HEK293 (cell line): Measurements from ENCODE around the gene TXNDC11.
A peak's percentile ranks its signal among the peaks of the same experiment; 100 is the strongest.

ENCODE experiments used
- CTCF ChIA-PET: fragments of 350-600 bp; formaldehyde crosslinking; extraction: SDS; loops from one replicate; lab custom pipeline; 2021; ENCODE audit warnings: antibody characterized with exemption; lab: Yijun Ruan, JAX
- POLR2A ChIA-PET: fragments of 300-600 bp; formaldehyde crosslinking; extraction: SDS; loops from one replicate; lab custom pipeline; 2020; ENCODE audit warnings: antibody characterized with exemption, inconsistent platforms; lab: Yijun Ruan, JAX
- H3K27ac ChIP-seq: fragments of 200-500 bp; sonication (Bioruptor generic); 2 replicates; pipeline ENCODE4 v1.5.1; 2014; ENCODE audit warnings: low read depth, low read length, control low read depth, inconsistent platforms; ENCODE audit errors: extremely low read depth
- H3K36me3 ChIP-seq, 2 experiments: fragments of 200-500 bp in 1 of 2; sonication (Bioruptor generic) in 1 of 2; 1 replicate in 1 of 2; 2 replicates in 1 of 2; pipeline ENCODE4 v1.5.1; 2014 to 2017; ENCODE audit warnings: inconsistent platforms in 2 of 2, low read length in 2 of 2; ENCODE audit not compliant: control insufficient read depth in 2 of 2, insufficient read depth in 1 of 2
- H3K4me1 ChIP-seq: fragments of 200-500 bp; sonication (Bioruptor generic); 2 replicates; pipeline ENCODE4 v1.5.1; 2014; ENCODE audit warnings: mild to moderate bottlenecking, low read length, inconsistent platforms; ENCODE audit not compliant: control insufficient read depth, insufficient read depth
- H3K4me3 ChIP-seq: 2 replicates; pipeline ENCODE4 v1.5.1; 2011; ENCODE audit warnings: low read depth, mild to moderate bottlenecking, control low read depth, low read length, moderate library complexity
- H3K9me3 ChIP-seq: fragments of 200-500 bp; sonication (Bioruptor generic); 2 replicates; pipeline ENCODE4 v1.5.1; 2014; ENCODE audit warnings: low read depth, low read length, inconsistent platforms; ENCODE audit not compliant: control insufficient read depth, insufficient read depth
- IKZF3 ChIP-seq: fragments of 450-650 bp; IDR thresholded peaks from 2 replicates; pipeline ENCODE4 v1.5.0; 2018; ENCODE audit warnings: missing biosample characterization, mild to moderate bottlenecking, missing genetic modification characterization, moderate library complexity
- KLF1 ChIP-seq: fragments of 450-650 bp; formaldehyde crosslinking; IDR thresholded peaks from 2 replicates; pipeline ENCODE4 v1.5.1; 2016; ENCODE audit warnings: missing biosample characterization, missing genetic modification characterization
- KLF16 ChIP-seq: fragments of 450-650 bp; formaldehyde crosslinking; IDR thresholded peaks from 2 replicates; pipeline ENCODE4 v1.5.1; 2017; ENCODE audit warnings: missing biosample characterization, missing genetic modification characterization
- KLF8 ChIP-seq: fragments of 450-650 bp; formaldehyde crosslinking; IDR thresholded peaks from 2 replicates; pipeline ENCODE4 v1.5.1; 2016; ENCODE audit warnings: missing biosample characterization, missing genetic modification characterization
- ZNF292 ChIP-seq: fragments of 450-650 bp; formaldehyde crosslinking; IDR thresholded peaks from 2 replicates; pipeline ENCODE4 v1.5.1; 2016; ENCODE audit warnings: low read depth, missing biosample characterization, missing genetic modification characterization, borderline replicate concordance
- ZNF335 ChIP-seq: fragments of 450-650 bp; formaldehyde crosslinking; conservative IDR thresholded peaks from 2 replicates; pipeline ENCODE4 v1.5.1; 2016; ENCODE audit warnings: missing biosample characterization, missing genetic modification characterization
- ZNF37A ChIP-seq: fragments of 450-650 bp; IDR thresholded peaks from 2 replicates; pipeline ENCODE4 v1.5.1; 2018; ENCODE audit warnings: missing biosample characterization, missing genetic modification characterization
- ZNF561 ChIP-seq: fragments of 450-650 bp; IDR thresholded peaks from 2 replicates; pipeline ENCODE4 v1.5.1; 2018; ENCODE audit warnings: missing biosample characterization, missing genetic modification characterization, borderline replicate concordance
- ZNF658 ChIP-seq: fragments of 450-650 bp; formaldehyde crosslinking; IDR thresholded peaks from 2 replicates; pipeline ENCODE4; 2016; ENCODE audit warnings: missing biosample characterization, missing genetic modification characterization
- ZSCAN30 ChIP-seq: fragments of 450-650 bp; IDR thresholded peaks from 2 replicates; pipeline ENCODE4 v1.5.1; 2018; ENCODE audit warnings: missing biosample characterization, mild to moderate bottlenecking, missing genetic modification characterization, moderate library complexity
- TF ChIP-seq, protein P1 (sequence below): fragments of 450-650 bp; IDR thresholded peaks from 2 replicates; pipeline ENCODE4 v1.5.1; 2018; ENCODE audit warnings: missing biosample characterization, missing genetic modification characterization
- TF ChIP-seq, protein P2 (sequence below): fragments of 450-650 bp; formaldehyde crosslinking; conservative IDR thresholded peaks from 2 replicates; pipeline ENCODE4 v1.5.1; 2016; ENCODE audit warnings: low read depth, missing biosample characterization, missing genetic modification characterization
- TF ChIP-seq, protein P3 (sequence below): fragments of 450-650 bp; formaldehyde crosslinking; conservative IDR thresholded peaks from 2 replicates; pipeline ENCODE4 v1.5.1; 2016; ENCODE audit warnings: low read depth, missing biosample characterization, missing genetic modification characterization
- TF ChIP-seq, protein P4 (sequence below): fragments of 450-650 bp; formaldehyde crosslinking; IDR thresholded peaks from 2 replicates; pipeline ENCODE4 v1.5.1; 2017; ENCODE audit warnings: missing biosample characterization, missing genetic modification characterization
- TF ChIP-seq, protein P5 (sequence below): fragments of 450-650 bp; IDR thresholded peaks from 2 replicates; pipeline ENCODE4 v1.5.1; 2018; ENCODE audit warnings: missing biosample characterization, mild to moderate bottlenecking, missing genetic modification characterization

TXNDC11 gene, protein sequence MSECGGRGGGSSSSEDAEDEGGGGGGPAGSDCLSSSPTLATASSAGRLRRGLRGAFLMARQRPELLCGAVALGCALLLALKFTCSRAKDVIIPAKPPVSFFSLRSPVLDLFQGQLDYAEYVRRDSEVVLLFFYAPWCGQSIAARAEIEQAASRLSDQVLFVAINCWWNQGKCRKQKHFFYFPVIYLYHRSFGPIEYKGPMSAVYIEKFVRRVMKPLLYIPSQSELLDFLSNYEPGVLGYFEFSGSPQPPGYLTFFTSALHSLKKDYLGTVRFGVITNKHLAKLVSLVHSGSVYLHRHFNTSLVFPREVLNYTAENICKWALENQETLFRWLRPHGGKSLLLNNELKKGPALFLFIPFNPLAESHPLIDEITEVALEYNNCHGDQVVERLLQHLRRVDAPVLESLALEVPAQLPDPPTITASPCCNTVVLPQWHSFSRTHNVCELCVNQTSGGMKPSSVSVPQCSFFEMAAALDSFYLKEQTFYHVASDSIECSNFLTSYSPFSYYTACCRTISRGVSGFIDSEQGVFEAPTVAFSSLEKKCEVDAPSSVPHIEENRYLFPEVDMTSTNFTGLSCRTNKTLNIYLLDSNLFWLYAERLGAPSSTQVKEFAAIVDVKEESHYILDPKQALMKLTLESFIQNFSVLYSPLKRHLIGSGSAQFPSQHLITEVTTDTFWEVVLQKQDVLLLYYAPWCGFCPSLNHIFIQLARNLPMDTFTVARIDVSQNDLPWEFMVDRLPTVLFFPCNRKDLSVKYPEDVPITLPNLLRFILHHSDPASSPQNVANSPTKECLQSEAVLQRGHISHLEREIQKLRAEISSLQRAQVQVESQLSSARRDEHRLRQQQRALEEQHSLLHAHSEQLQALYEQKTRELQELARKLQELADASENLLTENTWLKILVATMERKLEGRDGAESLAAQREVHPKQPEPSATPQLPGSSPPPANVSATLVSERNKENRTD

DNA sequence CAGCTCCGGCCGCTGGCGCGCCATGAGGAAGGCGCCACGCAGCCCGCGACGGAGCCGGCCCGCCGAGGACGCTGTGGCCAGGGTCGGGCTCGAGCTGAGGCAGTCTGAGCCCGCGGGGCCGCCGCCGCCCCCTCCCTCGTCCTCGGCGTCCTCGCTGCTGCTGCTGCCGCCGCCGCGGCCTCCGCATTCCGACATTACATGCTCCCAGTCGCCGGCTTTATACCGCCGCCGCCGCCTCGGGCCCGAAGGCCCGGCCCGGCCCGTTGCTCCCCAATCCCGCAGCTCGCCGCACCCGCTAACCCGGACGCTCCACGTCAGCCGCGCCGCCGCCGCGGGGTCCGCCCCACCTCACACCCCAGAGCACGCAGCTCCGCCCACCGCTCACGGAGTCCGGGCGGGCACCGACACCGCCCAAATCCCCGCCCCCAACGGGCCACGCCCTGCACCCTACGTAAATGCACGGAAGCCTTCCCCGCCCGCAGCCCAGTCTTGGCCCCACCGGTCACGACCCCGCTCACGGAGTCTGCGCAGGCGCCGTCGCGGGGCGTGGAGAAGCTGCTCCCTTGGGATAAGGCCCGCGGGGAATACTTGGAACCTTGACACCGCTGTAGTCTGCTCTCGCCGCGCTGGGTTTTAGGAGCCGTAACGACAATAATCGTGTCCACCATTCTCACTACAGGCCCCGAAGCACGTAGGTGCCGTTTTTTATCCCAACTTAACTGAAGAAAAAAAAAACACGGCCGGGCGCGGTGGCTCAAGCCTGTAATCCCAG, at the start of gene TXNDC11:
Gene TXNDC11 (minus strand): TSS at position 322 of the 772 bp plus-strand sequence. CDS start 127 bp downstream, at position 195.
- ChIA-PET CTCF (interaction anchor here (0.6 to 1.3 kb wide), 4 partner anchors 19 to 433 kb away, joined by 3 to 4 read pairs (median 3); partner anchors contain the start of gene ZC3H7A), POLR2A (interaction anchor here (0.6 to 2.5 kb wide), 15 partner anchors 15 to 800 kb away, joined by 3 to 39 read pairs (median 4); partner anchors contain the start of genes DEXI, GSPT1, SNX29 and ZC3H7A)
- no peaks in the 10 kb centered on the region; a peak in 1 of 3 replicates for H3K36me3 ChIP-seq
- H3K27ac ChIP-seq, result peak within 1 kb of the TSS; percentile 78
- H3K9me3 ChIP-seq, result no peaks in the 10 kb centered on the region
- H3K4me3 ChIP-seq, result peak within 1 kb of the TSS; percentile 91
- H3K4me1 ChIP-seq, result peaks cover 9% of the 10 kb centered on the region
- TF ChIP-seq KLF16 (tag by site-specific recombination) (peak; percentile 85; the same call in 1 of the 2 replicates), ZNF292 (no peak), ZNF37A (tag by site-specific recombination) (peak; percentile 44; the same call in 1 of the 2 replicates), IKZF3 (tag by site-specific recombination) (peak; percentile 97), ZNF561 (tag by site-specific recombination) (0 out of 2 replicates have a peak, but pooled peaks have one; percentile 47), ZNF335 (tag by site-specific recombination) (peak; percentile 96), ZNF658 (tag by site-specific recombination) (no peak), ZSCAN30 (tag by site-specific recombination) (0 out of 2 replicates have a peak, but pooled peaks have one; percentile 63), KLF8 (tag by site-specific recombination) (peak; percentile 99), KLF1 (peak; percentile 99)
- TF ChIP-seq, protein P1, sequence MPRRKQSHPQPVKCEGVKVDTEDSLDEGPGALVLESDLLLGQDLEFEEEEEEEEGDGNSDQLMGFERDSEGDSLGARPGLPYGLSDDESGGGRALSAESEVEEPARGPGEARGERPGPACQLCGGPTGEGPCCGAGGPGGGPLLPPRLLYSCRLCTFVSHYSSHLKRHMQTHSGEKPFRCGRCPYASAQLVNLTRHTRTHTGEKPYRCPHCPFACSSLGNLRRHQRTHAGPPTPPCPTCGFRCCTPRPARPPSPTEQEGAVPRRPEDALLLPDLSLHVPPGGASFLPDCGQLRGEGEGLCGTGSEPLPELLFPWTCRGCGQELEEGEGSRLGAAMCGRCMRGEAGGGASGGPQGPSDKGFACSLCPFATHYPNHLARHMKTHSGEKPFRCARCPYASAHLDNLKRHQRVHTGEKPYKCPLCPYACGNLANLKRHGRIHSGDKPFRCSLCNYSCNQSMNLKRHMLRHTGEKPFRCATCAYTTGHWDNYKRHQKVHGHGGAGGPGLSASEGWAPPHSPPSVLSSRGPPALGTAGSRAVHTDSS (tag by site-specific recombination), result 0 out of 2 replicates have a peak, but pooled peaks have one; percentile 19
- TF ChIP-seq, protein P2, sequence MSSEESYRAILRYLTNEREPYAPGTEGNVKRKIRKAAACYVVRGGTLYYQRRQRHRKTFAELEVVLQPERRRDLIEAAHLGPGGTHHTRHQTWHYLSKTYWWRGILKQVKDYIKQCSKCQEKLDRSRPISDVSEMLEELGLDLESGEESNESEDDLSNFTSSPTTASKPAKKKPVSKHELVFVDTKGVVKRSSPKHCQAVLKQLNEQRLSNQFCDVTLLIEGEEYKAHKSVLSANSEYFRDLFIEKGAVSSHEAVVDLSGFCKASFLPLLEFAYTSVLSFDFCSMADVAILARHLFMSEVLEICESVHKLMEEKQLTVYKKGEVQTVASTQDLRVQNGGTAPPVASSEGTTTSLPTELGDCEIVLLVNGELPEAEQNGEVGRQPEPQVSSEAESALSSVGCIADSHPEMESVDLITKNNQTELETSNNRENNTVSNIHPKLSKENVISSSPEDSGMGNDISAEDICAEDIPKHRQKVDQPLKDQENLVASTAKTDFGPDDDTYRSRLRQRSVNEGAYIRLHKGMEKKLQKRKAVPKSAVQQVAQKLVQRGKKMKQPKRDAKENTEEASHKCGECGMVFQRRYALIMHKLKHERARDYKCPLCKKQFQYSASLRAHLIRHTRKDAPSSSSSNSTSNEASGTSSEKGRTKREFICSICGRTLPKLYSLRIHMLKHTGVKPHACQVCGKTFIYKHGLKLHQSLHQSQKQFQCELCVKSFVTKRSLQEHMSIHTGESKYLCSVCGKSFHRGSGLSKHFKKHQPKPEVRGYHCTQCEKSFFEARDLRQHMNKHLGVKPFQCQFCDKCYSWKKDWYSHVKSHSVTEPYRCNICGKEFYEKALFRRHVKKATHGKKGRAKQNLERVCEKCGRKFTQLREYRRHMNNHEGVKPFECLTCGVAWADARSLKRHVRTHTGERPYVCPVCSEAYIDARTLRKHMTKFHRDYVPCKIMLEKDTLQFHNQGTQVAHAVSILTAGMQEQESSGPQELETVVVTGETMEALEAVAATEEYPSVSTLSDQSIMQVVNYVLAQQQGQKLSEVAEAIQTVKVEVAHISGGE, result 0 out of 2 replicates have a peak, but pooled peaks have one; percentile 1
- TF ChIP-seq, protein P3, sequence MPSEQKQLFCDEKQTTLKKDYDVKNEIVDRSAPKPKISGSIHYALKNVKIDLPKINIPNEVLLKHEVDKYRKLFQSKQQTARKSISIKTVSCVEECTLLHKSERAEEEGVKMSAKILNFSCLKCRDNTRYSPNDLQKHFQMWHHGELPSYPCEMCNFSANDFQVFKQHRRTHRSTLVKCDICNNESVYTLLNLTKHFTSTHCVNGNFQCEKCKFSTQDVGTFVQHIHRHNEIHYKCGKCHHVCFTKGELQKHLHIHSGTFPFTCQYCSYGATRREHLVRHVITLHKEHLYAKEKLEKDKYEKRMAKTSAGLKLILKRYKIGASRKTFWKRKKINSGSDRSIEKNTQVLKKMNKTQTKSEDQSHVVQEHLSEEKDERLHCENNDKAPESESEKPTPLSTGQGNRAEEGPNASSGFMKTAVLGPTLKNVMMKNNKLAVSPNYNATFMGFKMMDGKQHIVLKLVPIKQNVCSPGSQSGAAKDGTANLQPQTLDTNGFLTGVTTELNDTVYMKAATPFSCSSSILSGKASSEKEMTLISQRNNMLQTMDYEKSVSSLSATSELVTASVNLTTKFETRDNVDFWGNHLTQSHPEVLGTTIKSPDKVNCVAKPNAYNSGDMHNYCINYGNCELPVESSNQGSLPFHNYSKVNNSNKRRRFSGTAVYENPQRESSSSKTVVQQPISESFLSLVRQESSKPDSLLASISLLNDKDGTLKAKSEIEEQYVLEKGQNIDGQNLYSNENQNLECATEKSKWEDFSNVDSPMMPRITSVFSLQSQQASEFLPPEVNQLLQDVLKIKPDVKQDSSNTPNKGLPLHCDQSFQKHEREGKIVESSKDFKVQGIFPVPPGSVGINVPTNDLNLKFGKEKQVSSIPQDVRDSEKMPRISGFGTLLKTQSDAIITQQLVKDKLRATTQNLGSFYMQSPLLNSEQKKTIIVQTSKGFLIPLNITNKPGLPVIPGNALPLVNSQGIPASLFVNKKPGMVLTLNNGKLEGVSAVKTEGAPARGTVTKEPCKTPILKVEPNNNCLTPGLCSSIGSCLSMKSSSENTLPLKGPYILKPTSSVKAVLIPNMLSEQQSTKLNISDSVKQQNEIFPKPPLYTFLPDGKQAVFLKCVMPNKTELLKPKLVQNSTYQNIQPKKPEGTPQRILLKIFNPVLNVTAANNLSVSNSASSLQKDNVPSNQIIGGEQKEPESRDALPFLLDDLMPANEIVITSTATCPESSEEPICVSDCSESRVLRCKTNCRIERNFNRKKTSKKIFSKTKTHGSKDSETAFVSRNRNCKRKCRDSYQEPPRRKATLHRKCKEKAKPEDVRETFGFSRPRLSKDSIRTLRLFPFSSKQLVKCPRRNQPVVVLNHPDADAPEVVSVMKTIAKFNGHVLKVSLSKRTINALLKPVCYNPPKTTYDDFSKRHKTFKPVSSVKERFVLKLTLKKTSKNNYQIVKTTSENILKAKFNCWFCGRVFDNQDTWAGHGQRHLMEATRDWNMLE (tag by site-specific recombination), result peak; percentile 10; the same call in 1 of the 2 replicates
- TF ChIP-seq, protein P4, sequence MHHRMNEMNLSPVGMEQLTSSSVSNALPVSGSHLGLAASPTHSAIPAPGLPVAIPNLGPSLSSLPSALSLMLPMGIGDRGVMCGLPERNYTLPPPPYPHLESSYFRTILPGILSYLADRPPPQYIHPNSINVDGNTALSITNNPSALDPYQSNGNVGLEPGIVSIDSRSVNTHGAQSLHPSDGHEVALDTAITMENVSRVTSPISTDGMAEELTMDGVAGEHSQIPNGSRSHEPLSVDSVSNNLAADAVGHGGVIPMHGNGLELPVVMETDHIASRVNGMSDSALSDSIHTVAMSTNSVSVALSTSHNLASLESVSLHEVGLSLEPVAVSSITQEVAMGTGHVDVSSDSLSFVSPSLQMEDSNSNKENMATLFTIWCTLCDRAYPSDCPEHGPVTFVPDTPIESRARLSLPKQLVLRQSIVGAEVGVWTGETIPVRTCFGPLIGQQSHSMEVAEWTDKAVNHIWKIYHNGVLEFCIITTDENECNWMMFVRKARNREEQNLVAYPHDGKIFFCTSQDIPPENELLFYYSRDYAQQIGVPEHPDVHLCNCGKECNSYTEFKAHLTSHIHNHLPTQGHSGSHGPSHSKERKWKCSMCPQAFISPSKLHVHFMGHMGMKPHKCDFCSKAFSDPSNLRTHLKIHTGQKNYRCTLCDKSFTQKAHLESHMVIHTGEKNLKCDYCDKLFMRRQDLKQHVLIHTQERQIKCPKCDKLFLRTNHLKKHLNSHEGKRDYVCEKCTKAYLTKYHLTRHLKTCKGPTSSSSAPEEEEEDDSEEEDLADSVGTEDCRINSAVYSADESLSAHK (tag by site-specific recombination), result peak; percentile 71
- TF ChIP-seq, protein P5, sequence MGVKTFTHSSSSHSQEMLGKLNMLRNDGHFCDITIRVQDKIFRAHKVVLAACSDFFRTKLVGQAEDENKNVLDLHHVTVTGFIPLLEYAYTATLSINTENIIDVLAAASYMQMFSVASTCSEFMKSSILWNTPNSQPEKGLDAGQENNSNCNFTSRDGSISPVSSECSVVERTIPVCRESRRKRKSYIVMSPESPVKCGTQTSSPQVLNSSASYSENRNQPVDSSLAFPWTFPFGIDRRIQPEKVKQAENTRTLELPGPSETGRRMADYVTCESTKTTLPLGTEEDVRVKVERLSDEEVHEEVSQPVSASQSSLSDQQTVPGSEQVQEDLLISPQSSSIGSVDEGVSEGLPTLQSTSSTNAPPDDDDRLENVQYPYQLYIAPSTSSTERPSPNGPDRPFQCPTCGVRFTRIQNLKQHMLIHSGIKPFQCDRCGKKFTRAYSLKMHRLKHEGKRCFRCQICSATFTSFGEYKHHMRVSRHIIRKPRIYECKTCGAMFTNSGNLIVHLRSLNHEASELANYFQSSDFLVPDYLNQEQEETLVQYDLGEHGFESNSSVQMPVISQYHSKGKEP (tag by site-specific recombination), result peak; percentile 52; the same call in 1 of the 2 replicates
